T-helper 2 cell treated with Interferon-gamma antibody and Interleukin-4, amounts not matched to agents 100 ng/mL and 5 ng/mL, for 36 hours (primary cell): Measurements from ENCODE around the gene CMYA5. TPM values are rescaled to one million over a fixed set of nuclear protein-coding genes. Genes with fewer than 3 reads are reported as not detected.

Experiments used
- intact Hi-C: fragments of 100-400 bp; cut with micrococcal nuclease; formaldehyde crosslinking; loops from one replicate; pipeline ENCODE4 v1.15.1; 2023
- total RNA-seq: library from RNA; stranded (reverse); gene quantifications from 2 replicates; pipeline ENCODE4 v1.2.3, GENCODE V29; 2022

Gene CMYA5
- total RNA-seq, 1 donor from 2014 or later: 0.14 TPM

DNA sequence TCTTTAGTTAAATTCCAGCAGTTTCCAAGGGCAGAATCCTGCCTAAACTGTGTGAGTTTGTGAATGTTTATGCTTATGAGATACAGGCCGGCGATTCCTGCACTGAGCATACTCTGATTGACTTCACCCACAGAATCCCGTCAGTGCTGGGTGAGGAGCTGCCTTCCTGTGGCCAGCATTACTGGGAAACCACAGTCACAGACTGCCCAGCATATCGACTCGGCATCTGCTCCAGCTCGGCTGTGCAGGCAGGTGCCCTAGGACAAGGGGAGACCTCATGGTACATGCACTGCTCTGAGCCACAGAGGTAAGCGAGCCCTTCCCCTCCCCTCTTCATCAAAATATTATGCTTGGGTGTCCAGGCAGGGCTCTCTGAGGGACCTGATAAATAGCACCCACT, 103.7 kb downstream of the CMYA5 start:
- intact Hi-C loops: no loop called here

DNA sequence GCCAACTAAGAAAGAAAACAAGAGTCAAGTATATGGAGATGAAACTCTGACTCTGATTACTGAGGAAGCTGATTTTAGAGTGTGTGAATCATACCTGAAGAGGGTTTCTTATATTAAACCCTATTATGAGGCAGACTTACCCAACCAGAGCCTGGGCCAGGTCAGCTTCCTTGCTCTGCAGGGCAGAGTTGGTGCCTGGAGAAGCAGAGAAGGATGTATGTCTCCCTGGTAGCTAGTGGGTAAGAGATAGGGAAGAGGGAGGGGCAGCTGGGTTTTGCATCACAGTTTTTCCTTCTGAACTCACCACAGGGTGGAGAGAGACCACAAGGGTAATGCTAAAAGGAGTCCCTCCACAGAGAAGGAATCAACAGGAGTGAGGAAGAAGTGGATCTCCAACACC, 104.1 kb downstream of the CMYA5 start:
- intact Hi-C loops: no loop called here

DNA sequence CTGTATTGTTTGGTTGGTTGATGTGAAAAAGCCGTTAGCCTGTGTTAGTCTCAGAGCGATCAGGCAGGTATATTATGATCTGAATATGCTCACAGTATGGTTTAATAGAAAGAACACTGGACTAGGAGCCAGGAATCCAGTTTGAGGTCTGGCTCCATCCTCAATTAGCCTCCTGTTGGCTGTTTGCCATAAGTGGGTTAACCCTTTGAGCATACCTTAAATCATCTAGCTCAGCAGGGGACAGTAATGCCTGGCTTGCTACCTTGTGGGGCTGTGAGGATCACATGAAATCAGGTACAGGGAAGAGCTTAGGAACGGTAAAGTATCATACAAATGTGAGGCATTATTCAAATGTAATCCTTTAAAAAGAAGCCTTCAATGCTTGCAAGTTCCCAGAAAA, 104.7 kb downstream of the CMYA5 start:
- intact Hi-C loops: no loop called here

DNA sequence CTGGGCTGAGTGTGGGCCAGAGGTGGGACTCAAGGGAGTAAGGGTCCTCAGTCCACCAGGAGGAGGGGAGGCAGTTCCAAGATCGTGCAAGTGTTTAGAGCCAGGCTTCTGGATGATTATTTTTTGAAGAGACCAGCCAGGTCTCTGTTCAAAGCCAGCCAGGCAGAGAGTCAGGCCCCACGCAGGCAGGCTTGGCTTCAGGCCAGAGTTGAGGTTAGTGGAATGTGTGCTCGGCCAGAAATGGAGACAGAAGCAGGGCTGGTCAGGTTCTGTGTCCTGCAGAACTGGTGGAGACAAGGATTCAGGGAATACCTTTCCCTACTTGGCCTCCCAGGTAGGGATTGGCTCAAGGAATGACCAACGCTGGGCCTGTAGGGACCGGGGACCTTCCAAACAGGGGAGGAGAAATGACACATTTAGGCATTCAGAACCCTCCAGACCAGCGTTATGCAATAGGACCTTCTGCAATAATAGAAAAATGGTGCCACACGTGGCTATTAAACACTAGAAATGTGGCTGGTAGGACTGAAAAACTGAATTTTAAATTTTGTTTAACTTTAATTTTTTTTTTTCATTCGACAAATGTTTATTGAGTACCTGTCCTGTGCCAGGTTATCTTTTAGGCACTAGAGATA, 106.2 kb downstream of the CMYA5 start:
- intact Hi-C loops: no loop called here

DNA sequence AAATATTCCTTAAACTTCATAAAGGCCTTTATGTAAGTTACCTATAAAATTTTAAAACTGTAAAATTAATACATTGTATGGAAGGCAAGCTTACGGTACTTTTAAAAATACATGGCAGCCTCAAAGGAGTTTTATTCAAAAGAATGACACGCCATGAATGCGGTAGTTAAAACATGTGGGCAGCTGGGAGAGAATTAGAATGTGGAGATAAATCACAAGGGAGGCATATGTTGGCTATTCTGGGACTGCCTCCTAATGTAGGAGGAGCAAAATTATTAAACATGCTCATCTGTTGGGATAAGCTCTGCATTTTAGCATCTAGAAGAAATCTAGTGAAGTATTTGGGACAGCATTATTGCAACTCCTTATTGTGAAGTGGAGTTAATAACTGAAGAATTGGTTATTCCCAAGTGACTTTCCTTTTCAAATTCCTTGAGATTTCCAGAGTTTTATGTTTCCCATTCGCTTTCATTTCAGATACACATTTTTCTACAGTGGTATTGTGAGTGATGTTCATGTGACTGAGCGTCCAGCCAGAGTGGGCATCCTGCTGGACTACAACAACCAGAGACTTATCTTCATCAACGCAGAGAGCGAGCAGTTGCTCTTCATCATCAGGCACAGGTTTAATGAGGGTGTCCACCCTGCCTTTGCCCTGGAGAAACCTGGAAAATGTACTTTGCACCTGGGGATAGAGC, 109.4 kb downstream of the CMYA5 start:
- intact Hi-C loops: no loop called here

- intact Hi-C loops: no loop called here
These were observed 111.6 kb downstream of the CMYA5 start for GRCh38 chr5:79800979-79801827.

DNA sequence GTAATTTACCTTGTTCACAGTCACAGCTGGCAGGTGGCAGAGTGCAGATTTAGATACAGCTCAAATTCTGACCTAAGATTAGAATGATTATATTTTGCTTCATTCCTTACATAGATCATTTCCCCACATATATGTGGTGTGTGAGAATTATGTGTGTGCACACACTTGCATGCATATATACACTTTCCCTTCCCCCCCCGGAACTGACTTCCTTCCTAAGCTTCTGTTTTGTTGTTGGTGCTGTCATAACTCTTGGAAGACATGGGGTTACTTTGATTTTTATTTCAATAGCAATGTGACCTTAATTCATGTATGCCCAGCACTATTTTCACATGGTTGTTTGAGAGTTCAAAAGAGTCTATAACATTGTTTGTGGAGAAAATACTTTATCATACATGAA, 112.8 kb downstream of the CMYA5 start:
- intact Hi-C loops: no loop called here

GRCh38 chr5:79803007-79803406, 113.4 kb downstream of the CMYA5 start:
- intact Hi-C loops: no loop called here

DNA sequence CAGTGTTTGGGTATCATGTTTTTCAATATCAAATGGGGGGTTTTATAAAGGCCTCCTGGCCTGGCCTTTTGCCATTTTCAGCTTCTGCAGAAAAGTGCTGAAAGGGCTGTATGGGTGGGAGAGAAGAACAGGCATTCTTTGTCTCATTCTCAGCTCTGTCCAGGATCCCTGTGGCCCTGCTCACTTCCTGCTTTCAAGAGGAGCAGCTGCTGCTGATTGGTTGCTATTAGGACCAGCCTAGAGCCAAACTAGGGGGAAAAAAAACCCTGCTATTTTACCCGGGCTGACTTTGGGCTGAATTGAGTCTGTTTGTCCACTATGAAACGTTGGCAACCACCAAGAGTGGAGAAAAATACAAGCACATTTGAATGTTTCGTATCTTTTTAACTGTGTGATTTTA, 117.1 kb downstream of the CMYA5 start:
- intact Hi-C loops: no loop called here

DNA sequence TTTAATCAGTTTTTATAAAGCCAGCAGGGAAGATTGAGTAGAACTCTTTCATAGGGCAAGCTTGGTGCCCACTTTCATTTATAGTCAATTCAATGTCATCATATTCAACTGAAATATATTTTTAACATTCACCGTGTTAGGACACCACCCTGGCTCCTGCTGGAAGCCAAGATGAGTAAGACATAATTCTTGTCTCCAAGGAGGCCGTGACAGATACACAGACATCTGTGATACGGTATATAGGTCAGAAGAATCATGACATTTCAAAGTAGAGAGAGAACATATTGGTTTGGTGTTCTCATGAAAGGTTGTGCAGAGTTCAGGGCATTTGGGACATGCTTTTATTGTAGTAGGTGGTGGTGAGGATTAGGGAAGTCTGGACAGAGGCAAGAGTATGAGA, 120.1 kb downstream of the CMYA5 start:
- intact Hi-C loops: no loop called here

DNA sequence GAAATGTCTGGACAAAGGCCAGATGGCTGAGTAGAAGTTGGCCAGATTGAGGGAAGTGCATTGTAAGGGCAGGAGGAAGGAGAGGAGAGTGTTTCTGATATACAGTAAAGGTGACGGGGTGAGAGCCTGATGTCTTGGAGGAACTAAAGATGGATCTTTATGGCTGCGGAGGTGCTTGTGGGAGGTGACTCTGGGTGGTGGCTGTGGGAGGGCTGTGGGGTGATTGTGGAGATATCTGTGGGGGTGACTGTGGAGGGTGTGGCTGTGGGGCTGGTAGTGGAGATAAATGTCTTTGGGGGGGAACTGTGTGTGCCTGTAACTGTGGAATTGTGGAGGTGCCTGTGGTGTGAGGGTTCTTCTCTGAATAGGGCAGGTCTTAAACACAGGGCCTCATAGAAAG, 121.4 kb downstream of the CMYA5 start:
- intact Hi-C loops: no loop called here

- intact Hi-C loops: no loop called here
These were observed 122.3 kb downstream of the CMYA5 start for GRCh38 chr5:79811904-79812303.

DNA sequence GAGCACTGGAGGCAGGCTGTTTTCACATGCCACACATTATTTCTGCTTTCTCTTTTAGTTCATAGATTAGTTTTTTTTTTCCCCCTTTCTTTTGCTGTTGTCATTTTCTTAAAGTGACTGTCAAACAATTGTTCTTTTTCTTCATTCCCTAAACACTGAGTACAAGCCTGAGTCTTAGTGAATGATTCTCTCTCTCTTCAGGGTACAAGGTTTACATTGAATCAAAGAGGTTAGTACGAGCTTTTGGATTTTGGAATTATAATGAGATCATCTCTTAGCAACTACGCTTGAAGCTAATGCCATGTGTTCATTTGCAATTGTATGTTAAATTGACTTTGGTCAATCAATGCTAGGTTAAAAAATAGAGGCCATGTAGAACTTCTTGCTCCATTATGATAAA, 125.1 kb downstream of the CMYA5 start:
- intact Hi-C loops: no loop called here

- intact Hi-C loops: no loop called here
These were observed 126.4 kb downstream of the CMYA5 start for GRCh38 chr5:79816014-79816413.

DNA sequence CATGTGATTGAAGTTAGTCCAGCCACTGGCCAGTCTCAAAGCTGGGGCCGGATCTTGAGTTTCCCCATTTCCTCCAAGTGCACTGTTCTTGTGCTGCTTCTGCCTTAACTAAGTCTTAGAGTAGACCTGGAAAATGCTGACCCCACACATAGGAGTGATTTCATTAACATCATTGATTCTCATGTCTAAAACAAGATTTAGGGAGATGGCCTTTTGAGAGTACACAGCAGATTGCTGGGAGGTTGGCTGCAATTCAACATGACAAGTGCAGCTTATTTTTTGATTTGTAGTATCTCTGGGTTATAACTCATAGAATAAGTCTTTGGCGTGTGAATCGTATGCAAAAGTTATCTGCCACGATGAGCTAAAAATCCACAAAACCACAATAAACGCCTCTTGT, 131.0 kb downstream of the CMYA5 start:
- intact Hi-C loops: no loop called here

DNA sequence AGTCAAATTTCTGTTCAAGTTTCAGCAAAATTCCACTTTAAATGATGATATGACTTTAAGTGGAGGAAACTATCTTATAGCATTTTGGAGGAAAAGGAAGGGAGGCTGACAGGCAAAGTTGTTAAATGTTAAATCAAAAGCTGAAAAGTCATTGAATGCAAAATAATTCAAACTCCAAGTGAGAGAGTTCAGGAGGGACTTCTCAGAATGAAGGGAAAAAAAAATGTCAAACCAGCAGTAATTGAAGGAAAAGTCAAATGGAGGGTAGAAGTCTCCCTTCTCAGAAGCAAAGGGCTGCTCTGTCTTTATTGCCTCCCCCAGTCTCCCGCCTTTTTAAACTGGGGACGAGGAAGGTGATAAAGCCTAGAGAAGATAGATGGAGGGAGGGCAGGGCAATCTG, 134.8 kb downstream of the CMYA5 start:
- intact Hi-C loops: no loop called here

DNA sequence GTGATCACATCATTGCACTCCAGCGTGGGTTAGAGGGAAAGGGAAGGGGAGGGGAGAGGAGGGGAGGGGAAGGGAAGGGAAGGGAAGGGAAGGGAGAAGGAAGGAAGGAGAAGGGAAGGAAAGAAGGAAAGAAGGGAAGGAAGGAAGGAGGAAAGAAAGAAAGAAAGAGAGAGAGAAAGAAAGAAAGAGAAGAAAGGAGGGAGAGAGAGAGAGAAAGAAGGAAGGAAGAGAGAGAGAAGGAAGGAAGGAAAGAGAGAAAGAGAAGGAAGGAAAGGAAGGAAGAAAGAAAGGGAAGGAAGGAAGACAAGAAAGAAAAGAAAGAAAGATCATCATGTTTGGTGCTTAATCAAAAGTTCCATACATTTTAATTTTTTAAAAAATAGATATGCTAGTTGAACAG, 136.2 kb downstream of the CMYA5 start:
- intact Hi-C loops: no loop called here

- intact Hi-C loops: no loop called here
These were observed 137.6 kb downstream of the CMYA5 start for GRCh38 chr5:79827159-79827629.

GRCh38 chr5:79829260-79829659, 139.6 kb downstream of the CMYA5 start:
- intact Hi-C loops: no loop called here

DNA sequence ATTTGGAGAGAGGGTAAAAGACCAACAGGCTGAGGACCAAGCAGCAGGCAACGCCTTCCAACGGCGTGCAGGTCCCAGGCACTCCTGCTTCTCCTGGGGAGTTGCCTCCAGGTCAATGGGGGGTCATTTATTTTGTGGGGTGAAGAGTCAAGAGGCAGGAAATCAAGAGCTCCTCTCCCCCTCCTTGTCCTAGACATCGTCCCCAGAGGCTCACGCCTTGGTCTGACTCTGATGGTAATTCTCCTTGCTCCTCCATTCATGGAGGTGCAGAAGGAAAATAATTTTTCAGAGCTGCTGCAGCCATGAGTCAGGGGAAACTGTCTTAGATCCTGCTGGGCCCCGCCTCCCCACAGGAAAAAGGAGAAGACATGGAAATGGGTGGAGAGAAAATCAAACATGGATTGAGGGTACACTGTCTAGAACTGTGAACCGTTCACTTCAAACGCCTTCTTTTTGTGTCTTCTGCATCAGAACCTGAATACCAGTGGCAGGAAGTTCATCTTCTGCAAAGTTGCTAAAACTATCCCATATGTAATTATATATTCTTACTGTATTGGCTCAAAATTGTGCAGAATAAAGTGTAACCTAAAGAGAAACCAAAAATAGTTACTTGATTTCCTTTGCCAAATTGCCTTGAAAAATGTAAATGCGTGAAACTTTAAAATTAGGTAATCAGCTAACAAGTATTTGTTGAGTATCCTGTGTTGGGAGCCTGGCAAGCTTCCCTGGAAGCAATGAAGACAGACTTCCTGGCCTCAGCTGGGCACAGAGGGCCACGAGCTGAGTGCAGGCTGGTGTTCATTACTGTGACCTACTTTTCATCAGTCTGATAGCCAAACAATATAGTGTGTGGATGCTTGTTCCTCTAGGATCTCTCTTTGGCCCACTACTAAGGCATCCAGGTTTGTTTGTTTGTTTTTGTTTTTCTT, 142.0 kb downstream of the CMYA5 start:
- intact Hi-C loops: no loop called here

DNA sequence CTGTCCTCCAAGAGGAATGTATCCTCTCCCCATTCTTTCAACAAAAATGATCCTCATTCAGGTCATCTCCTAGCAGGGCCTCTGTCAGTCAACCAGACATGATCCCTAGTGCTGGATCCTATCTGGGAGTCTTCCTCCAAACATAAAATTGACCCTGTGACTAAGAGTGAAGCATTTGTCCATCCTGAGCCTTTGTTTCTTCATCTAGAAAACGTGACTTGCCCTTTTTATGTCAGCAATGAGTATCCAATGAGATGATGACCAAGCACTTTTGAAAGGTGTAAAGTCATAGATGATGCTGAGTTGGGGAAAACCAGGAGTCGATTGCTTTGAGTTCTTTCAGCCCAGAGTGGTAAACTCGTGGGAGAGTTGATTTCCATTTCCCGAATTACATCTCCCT, 143.3 kb downstream of the CMYA5 start:
- intact Hi-C loops: no loop called here
